PC-9 (cell line): ENCODE measurements around the gene AGAP1. TPM values are rescaled to one million over a fixed set of nuclear protein-coding genes. Genes with fewer than 3 reads are reported as not detected.
A peak's percentile ranks its signal among the peaks of the same experiment; 100 is the strongest.

Source experiments
- BruUV-seq: library from RNA; stranded (reverse); fragments of 400-500 nt; replicated peaks from 2 replicates; lab custom pipeline; 2021; lab: Mats Ljungman, UMichigan
- CTCF ChIA-PET: fragments of 300-600 bp; sonication (Branson Sonifier 250); formaldehyde crosslinking; loops from one replicate; lab custom pipeline; 2022; ENCODE audit warnings: antibody characterized with exemption; lab: Charles Lee
- POLR2A ChIA-PET: fragments of 300-600 bp; sonication (Branson Sonifier 250); formaldehyde crosslinking; loops from one replicate; lab custom pipeline; 2022; ENCODE audit warnings: antibody characterized with exemption; ENCODE audit not compliant: unreplicated experiment; lab: Charles Lee
- DNase-seq, 2 experiments: peaks; one replicate each; pipeline versions ENCODE4 v3.0.0 to v3.0.0-alpha.2; 2015 to 2022; ENCODE audit warnings: mixed read lengths in 1 of 2
- H2AFZ ChIP-seq: fragments of 200-600 bp; sonication (generic); 2 replicates; pipeline ENCODE4 v1.8.1; 2017; ENCODE audit warnings: antibody characterized with exemption
- H3F3A ChIP-seq: fragments of 200-600 bp; sonication (generic); 2 replicates; pipeline ENCODE4 v1.8.1; 2017; ENCODE audit warnings: antibody characterized with exemption, mild to moderate bottlenecking, low read depth; ENCODE audit not compliant: insufficient read depth
- H3K27ac ChIP-seq: fragments of 200-600 bp; sonication (generic); 2 replicates; pipeline ENCODE4 v1.6.1; 2016; ENCODE audit warnings: mixed run types
- H3K27me3 ChIP-seq: fragments of 200-600 bp; sonication (generic); 2 replicates; pipeline ENCODE4 v1.6.1; 2016; ENCODE audit warnings: low read depth, mixed run types; ENCODE audit not compliant: insufficient read depth
- H3K36me3 ChIP-seq: fragments of 200-600 bp; sonication (generic); 2 replicates; pipeline ENCODE4 v1.6.1; 2016; ENCODE audit warnings: low read depth, mixed run types
- H3K4me1 ChIP-seq: fragments of 200-600 bp; sonication (generic); replicated peaks from 2 replicates; pipeline ENCODE4 v1.6.1; 2016; ENCODE audit warnings: mixed run types; ENCODE audit not compliant: insufficient read depth
- H3K4me2 ChIP-seq: fragments of 200-600 bp; sonication (generic); 2 replicates; pipeline ENCODE4 v1.6.1; 2017; ENCODE audit warnings: mixed run types
- H3K4me3 ChIP-seq: fragments of 200-600 bp; sonication (generic); 2 replicates; pipeline ENCODE4 v1.6.1; 2016; ENCODE audit warnings: mixed run types
- H3K79me2 ChIP-seq: fragments of 200-600 bp; sonication (generic); 2 replicates; pipeline ENCODE4 v1.6.1; 2017; ENCODE audit warnings: low read depth, mixed run types
- H3K9me2 ChIP-seq: fragments of 200-600 bp; sonication (generic); 2 replicates; pipeline ENCODE4 v1.8.1; 2017; ENCODE audit warnings: mild to moderate bottlenecking; ENCODE audit not compliant: insufficient read depth
- H3K9me3 ChIP-seq: fragments of 200-600 bp; sonication (generic); 2 replicates; pipeline ENCODE4 v1.8.1; 2016; ENCODE audit warnings: low read depth; ENCODE audit not compliant: insufficient read depth
- H4K20me1 ChIP-seq: fragments of 200-600 bp; sonication (generic); 2 replicates; pipeline ENCODE4 v1.8.1; 2017; ENCODE audit not compliant: insufficient read depth
- EZH2 ChIP-seq: fragments of 200-600 bp; sonication (generic); IDR thresholded peaks from 2 replicates; pipeline ENCODE4 v1.8.0; 2017; ENCODE audit warnings: antibody characterized with exemption, low read depth
- intact Hi-C: fragments of 100-400 bp; cut with micrococcal nuclease; formaldehyde crosslinking; loops from one replicate; pipeline ENCODE4 v1.10.0; 2022; ENCODE audit not compliant: unreplicated experiment
- total RNA-seq: library from RNA; stranded (reverse); gene quantifications from 2 replicates; pipeline ENCODE4 v1.2.3, GENCODE V29; 2021
- TF ChIP-seq, protein P1 (sequence below): fragments of 200-600 bp; sonication (generic); conservative IDR thresholded peaks from 2 replicates; pipeline ENCODE4 v1.6.1; 2017; ENCODE audit warnings: mixed run types, antibody characterized with exemption, mild to moderate bottlenecking, moderate library complexity

Gene AGAP1
- total RNA-seq, 1 experiment from 2014 or later: 91.4 TPM

- peaks cover 6% of the 10 kb centered on the region for H3K79me2 ChIP-seq
- no peak for DNase-seq
- H4K20me1 ChIP-seq: peaks cover 11% of the 10 kb centered on the region
- H3K9me3 ChIP-seq: no peaks in the 10 kb centered on the region
- no peak overlapping the region for H3K4me3 ChIP-seq
- BruUV-seq: no TSS peak
- ChIA-PET CTCF (no interaction called here), POLR2A (interaction anchor here (0.6 kb wide), 1 partner anchor 794 kb away, joined by 3 read pairs; no protein-coding TSS in a partner anchor)
- no peaks in the 10 kb centered on the region for H3K27me3 ChIP-seq
- intact Hi-C loops: no loop called here
- H3K36me3 ChIP-seq: no peaks in the 10 kb centered on the region
- H2AFZ ChIP-seq: no peak overlapping the region
- TF ChIP-seq, protein P1, sequence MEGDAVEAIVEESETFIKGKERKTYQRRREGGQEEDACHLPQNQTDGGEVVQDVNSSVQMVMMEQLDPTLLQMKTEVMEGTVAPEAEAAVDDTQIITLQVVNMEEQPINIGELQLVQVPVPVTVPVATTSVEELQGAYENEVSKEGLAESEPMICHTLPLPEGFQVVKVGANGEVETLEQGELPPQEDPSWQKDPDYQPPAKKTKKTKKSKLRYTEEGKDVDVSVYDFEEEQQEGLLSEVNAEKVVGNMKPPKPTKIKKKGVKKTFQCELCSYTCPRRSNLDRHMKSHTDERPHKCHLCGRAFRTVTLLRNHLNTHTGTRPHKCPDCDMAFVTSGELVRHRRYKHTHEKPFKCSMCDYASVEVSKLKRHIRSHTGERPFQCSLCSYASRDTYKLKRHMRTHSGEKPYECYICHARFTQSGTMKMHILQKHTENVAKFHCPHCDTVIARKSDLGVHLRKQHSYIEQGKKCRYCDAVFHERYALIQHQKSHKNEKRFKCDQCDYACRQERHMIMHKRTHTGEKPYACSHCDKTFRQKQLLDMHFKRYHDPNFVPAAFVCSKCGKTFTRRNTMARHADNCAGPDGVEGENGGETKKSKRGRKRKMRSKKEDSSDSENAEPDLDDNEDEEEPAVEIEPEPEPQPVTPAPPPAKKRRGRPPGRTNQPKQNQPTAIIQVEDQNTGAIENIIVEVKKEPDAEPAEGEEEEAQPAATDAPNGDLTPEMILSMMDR: no peak
- TF ChIP-seq EZH2: no peak
- no peak overlapping the region for H3K4me2 ChIP-seq
- no peak overlapping the region for H3K27ac ChIP-seq
- H3K4me1 ChIP-seq: peaks cover 17% of the 10 kb centered on the region
- no peaks in the 10 kb centered on the region for H3K9me2 ChIP-seq
- H3F3A ChIP-seq: peaks cover 15% of the 10 kb centered on the region
These were observed 580.2 kb downstream of the AGAP1 start for GRCh38 chr2:236073867-236074655.

DNA sequence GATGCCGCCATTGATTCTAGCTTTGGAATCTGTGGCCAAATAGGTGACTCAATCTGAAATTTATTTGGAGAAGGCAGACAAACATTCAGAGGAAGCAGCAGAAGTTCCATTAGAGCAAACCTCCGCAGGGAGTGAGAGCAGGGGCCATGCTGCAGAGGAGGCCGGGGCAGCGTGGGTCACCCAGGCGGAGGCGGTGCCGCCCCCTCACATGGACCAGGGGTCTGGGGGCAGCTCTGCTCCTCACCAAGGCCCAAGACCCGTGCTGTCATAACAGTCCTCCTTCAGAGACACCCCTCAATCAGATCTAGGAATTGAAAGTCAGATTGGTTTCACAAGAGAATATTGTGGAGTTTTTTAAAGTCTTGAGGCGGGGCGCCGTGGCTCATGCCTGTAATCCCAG lies 582.0 kb downstream of the AGAP1 start:
- Histone ChIP-seq H3F3A (peaks cover 15% of the 10 kb centered on the region), H3K9me3 (no peaks in the 10 kb centered on the region), H3K27me3 (no peaks in the 10 kb centered on the region), H3K79me2 (peaks cover 7% of the 10 kb centered on the region), H3K4me3 (no peak overlapping the region), H3K4me2 (no peak overlapping the region), H4K20me1 (peaks cover 11% of the 10 kb centered on the region), H3K36me3 (no peaks in the 10 kb centered on the region), H3K27ac (no peak overlapping the region), H3K4me1 (peaks cover 17% of the 10 kb centered on the region), H2AFZ (no peak overlapping the region), H3K9me2 (no peaks in the 10 kb centered on the region)
- DNase-seq: no peak
- ChIA-PET POLR2A (no interaction called here), CTCF (no interaction called here)
- BruUV-seq: no TSS peak
- intact Hi-C loops: no loop called here
- TF ChIP-seq, protein P1: no peak
- TF ChIP-seq EZH2: no peak

DNA sequence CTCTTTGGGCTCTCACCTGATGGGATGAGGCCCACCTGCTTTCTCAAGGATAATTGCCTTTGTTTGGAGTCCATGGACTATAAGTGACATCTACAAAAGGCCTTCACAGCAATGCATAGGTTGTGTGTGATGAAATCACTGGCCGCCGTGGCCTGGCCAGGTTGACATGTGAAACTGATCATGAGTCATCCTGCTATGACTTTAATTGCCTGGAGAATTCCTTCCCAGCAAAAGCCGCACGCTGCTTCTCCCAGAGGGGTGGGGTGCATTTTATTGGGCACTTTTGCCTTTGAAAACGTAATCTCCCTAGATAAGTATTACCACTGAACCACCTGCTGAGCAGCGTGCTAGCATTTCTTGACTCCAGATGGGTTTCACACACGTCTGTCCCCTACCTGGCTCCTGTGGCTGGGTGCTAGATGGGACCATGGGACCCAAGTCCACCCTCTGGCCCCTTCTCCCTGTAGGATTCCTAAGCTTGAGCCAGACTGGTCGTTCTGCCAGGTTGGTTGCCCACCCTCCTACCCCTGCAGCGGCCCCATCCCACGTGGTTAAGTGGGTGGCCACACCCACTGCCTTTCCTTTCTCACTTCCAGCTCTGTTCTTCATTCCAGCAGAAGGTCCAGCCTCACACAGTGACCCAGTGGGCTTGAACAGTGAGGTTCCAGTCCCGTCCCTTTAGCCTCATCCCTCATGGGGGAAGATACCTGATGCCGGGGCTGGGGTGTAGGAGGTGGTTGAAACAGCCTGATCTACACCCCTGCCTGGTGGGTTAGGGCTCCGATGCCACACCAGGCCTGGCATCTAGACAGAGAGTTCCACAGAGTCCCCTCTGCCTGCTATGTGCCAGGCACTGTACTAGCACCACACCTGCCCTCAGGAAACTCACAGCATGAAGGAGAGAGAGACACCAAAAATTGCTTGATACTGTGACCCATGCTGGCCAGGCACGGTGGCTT lies 584.7 kb downstream of the AGAP1 start:
- Histone ChIP-seq H3K79me2 (peaks cover 7% of the 10 kb centered on the region), H3K27ac (peak overlapping the region; percentile 68), H3K4me1 (peaks cover 17% of the 10 kb centered on the region), H3K9me3 (no peaks in the 10 kb centered on the region), H2AFZ (no peak overlapping the region), H4K20me1 (peaks cover 17% of the 10 kb centered on the region), H3K4me3 (no peak overlapping the region), H3K4me2 (peak overlapping the region; percentile 64), H3K36me3 (no peaks in the 10 kb centered on the region), H3F3A (peaks cover 15% of the 10 kb centered on the region), H3K9me2 (no peaks in the 10 kb centered on the region), H3K27me3 (no peaks in the 10 kb centered on the region)
- CTCF ChIA-PET: interaction anchor here (0.7 kb wide), 1 partner anchor 1703 kb away, joined by 3 read pairs; no protein-coding TSS in a partner anchor
- DNase-seq: peak; percentile 87 to 98
- TF ChIP-seq EZH2: no peak
- TF ChIP-seq, protein P1: no peak
- POLR2A ChIA-PET: no interaction called here
- no TSS peak for BruUV-seq
- intact Hi-C loops: loop anchor here (1.0 to 2.0 kb wide), 2 partner anchors 30 to 162 kb away; no protein-coding TSS in a partner anchor
